Loucy (cell line): ENCODE measurements around the gene ZNF43.
A peak's percentile ranks its signal among the peaks of the same experiment; 100 is the strongest.
"Not testable (repeated sequence)": the region's sequence is repeated elsewhere in the genome, so short reads cannot be mapped to it uniquely, and the experiment has no call there.

Source experiments
- H2AFZ ChIP-seq: fragments of 200-600 bp; sonication (generic); 2 replicates; pipeline ENCODE4 v1.6.0; 2016; ENCODE audit warnings: antibody characterized with exemption, mild to moderate bottlenecking, low read length, moderate library complexity
- H3F3A ChIP-seq: fragments of 200-600 bp; 2 replicates; pipeline ENCODE4 v1.6.0; 2016; ENCODE audit warnings: antibody characterized with exemption, low read depth, mild to moderate bottlenecking
- H3K27me3 ChIP-seq: fragments of 200-600 bp; sonication (generic); 2 replicates; pipeline ENCODE4 v1.6.1; 2014; ENCODE audit warnings: low read length, mild to moderate bottlenecking; ENCODE audit not compliant: insufficient read depth, poor library complexity, severe bottlenecking
- H3K36me3 ChIP-seq: fragments of 200-600 bp; sonication (generic); 2 replicates; pipeline ENCODE4 v1.6.1; 2016; ENCODE audit warnings: low read length; ENCODE audit not compliant: insufficient read depth
- H3K4me1 ChIP-seq: fragments of 200-600 bp; sonication (generic); 2 replicates; pipeline ENCODE4 v1.5.1; 2014; ENCODE audit warnings: low read length, mild to moderate bottlenecking; ENCODE audit not compliant: insufficient read depth, poor library complexity, severe bottlenecking
- H3K4me2 ChIP-seq: fragments of 200-600 bp; sonication (generic); 2 replicates; pipeline ENCODE4 v1.6.0; 2014; ENCODE audit warnings: antibody characterized with exemption, low read length, low read depth, mild to moderate bottlenecking; ENCODE audit not compliant: poor library complexity, severe bottlenecking
- H3K4me3 ChIP-seq: fragments of 200-600 bp; sonication (generic); 2 replicates; pipeline ENCODE4 v1.5.1; 2014; ENCODE audit warnings: low read length, mild to moderate bottlenecking, mixed read lengths; ENCODE audit not compliant: poor library complexity, severe bottlenecking
- H3K79me2 ChIP-seq: fragments of 200-600 bp; sonication (generic); 2 replicates; pipeline ENCODE4 v1.6.1; 2014; ENCODE audit warnings: low read length; ENCODE audit not compliant: insufficient read depth
- H3K9ac ChIP-seq: fragments of 200-600 bp; sonication (generic); 2 replicates; pipeline ENCODE4 v1.6.0; 2014; ENCODE audit warnings: mild to moderate bottlenecking, low read depth, low read length, moderate library complexity; ENCODE audit not compliant: poor library complexity, severe bottlenecking
- H3K9me2 ChIP-seq: fragments of 200-600 bp; sonication (generic); replicated peaks from 2 replicates; pipeline ENCODE4 v1.6.1; 2016; ENCODE audit warnings: low read depth, low read length, mixed read lengths
- H3K9me3 ChIP-seq: fragments of 200-600 bp; sonication (generic); 2 replicates; pipeline ENCODE4 v1.6.1; 2014; ENCODE audit warnings: mild to moderate bottlenecking, antibody characterized with exemption, low read length, low read depth; ENCODE audit not compliant: insufficient read depth
- H4K20me1 ChIP-seq: fragments of 200-600 bp; sonication (generic); 2 replicates; pipeline ENCODE4 v1.6.0; 2014; ENCODE audit warnings: antibody characterized with exemption, low read length, mild to moderate bottlenecking; ENCODE audit not compliant: insufficient read depth, poor library complexity, severe bottlenecking
- EZH2phosphoT487 ChIP-seq: fragments of 200-600 bp; IDR thresholded peaks from 2 replicates; pipeline ENCODE4 v1.6.1; 2018; ENCODE audit warnings: antibody characterized with exemption, mild to moderate bottlenecking, moderate library complexity, borderline replicate concordance
- TF ChIP-seq, protein P1 (sequence below): fragments of 200-600 bp; sonication (generic); conservative IDR thresholded peaks from 2 replicates; pipeline ENCODE4 v1.5.1; 2014; ENCODE audit warnings: mild to moderate bottlenecking, antibody characterized with exemption, low read length

Gene ZNF43

DNA sequence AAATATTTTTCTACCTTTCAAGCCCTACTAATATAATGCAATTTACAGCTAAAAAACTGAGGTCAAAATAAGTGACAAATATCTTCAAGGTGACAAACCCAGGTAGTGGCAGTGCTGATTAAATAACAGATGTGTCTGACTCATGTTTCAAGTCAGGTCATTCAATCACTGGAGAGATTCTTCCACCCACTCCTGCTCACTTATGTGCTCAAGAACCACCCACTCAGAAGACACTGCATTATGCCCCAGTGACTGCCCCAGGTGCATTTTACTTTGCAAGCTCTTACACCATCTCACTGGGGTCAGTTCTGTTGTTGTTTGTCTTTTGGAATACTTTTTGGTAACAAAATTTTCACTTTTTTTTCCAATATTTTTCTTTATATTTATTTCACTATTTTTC lies 70.8 kb downstream of the ZNF43 start:
- no peak for TF ChIP-seq EZH2phosphoT487
- TF ChIP-seq, protein P1, sequence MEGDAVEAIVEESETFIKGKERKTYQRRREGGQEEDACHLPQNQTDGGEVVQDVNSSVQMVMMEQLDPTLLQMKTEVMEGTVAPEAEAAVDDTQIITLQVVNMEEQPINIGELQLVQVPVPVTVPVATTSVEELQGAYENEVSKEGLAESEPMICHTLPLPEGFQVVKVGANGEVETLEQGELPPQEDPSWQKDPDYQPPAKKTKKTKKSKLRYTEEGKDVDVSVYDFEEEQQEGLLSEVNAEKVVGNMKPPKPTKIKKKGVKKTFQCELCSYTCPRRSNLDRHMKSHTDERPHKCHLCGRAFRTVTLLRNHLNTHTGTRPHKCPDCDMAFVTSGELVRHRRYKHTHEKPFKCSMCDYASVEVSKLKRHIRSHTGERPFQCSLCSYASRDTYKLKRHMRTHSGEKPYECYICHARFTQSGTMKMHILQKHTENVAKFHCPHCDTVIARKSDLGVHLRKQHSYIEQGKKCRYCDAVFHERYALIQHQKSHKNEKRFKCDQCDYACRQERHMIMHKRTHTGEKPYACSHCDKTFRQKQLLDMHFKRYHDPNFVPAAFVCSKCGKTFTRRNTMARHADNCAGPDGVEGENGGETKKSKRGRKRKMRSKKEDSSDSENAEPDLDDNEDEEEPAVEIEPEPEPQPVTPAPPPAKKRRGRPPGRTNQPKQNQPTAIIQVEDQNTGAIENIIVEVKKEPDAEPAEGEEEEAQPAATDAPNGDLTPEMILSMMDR: no peak
- Histone ChIP-seq H3K79me2 (peaks cover 65% of the 10 kb centered on the region), H4K20me1 (peaks cover 14% of the 10 kb centered on the region), H3F3A (no peaks in the 10 kb centered on the region), H3K9me3 (0 out of 2 replicates have a peak, but pooled peaks cover 5% of the 10 kb centered on the region), H3K27me3 (no peaks in the 10 kb centered on the region), H3K4me1 (peaks cover 28% of the 10 kb centered on the region), H3K36me3 (peaks cover 35% of the 10 kb centered on the region), H2AFZ (no peak overlapping the region), H3K4me2 (peak overlapping the region; percentile 79), H3K9ac (peak overlapping the region; percentile 86), H3K9me2 (no peaks in the 10 kb centered on the region), H3K4me3 (peak overlapping the region; percentile 90)

DNA sequence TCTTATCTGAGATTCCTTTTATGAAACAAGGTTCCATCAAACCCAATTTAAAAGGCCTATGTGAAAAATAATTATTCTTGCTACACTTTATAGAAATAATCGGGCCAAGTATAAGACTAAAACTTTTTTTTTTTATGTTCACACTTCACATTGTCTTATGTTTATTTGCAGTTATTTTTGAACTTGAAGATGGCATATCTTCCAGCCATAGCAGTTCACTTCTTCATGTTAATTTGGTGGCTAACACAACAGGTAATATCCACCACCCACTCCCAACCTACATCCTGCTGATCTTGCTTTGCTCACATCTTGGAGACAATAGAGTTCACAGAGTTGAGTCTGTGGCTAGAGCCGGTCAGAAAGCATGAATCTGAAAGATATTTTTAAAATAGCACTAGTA lies 74.4 kb downstream of the ZNF43 start:
- Histone ChIP-seq H4K20me1 (peaks cover 24% of the 10 kb centered on the region), H3K4me1 (peaks cover 28% of the 10 kb centered on the region), H3K36me3 (peaks cover 45% of the 10 kb centered on the region), H3K79me2 (peaks cover 75% of the 10 kb centered on the region)
- not testable (repeated sequence) for H3K9ac ChIP-seq, H3K27me3 ChIP-seq, H3K4me2 ChIP-seq, H3F3A ChIP-seq, H3K9me2 ChIP-seq, H3K9me3 ChIP-seq, H2AFZ ChIP-seq, H3K4me3 ChIP-seq

DNA sequence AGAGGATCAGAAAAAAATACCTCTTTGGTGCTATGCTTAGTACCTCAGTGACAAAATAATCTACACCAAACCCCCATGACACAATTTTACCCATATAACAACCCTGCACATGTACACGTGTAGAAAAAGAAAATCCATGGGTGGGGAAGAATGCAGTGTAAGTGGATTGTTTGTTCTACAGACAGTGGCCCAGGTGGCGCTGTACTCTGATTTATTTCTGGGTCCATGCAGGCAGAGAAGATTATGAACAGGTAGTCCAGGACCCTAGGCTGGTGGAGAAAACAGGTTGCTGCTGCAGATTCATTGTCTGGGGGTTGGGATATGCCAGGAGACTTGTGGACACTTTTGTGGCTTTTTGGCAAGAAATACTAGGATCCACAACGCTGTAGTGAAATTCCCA lies 77.7 kb downstream of the ZNF43 start:
- H3K27me3 ChIP-seq: no peaks in the 10 kb centered on the region
- H2AFZ ChIP-seq: no peak overlapping the region
- H3K79me2 ChIP-seq: peaks cover 71% of the 10 kb centered on the region
- no peaks in the 10 kb centered on the region for H3F3A ChIP-seq
- peak overlapping the region; percentile 26 for H3K4me2 ChIP-seq
- H3K9me3 ChIP-seq: 0 out of 2 replicates have a peak, but pooled peaks cover 5% of the 10 kb centered on the region
- no peak overlapping the region for H3K9ac ChIP-seq
- no peak overlapping the region for H3K4me3 ChIP-seq
- no peaks in the 10 kb centered on the region for H3K9me2 ChIP-seq
- peaks cover 10% of the 10 kb centered on the region for H3K4me1 ChIP-seq
- H4K20me1 ChIP-seq: peaks cover 23% of the 10 kb centered on the region
- H3K36me3 ChIP-seq: peaks cover 44% of the 10 kb centered on the region
- no peak for TF ChIP-seq EZH2phosphoT487
- TF ChIP-seq, protein P1: peak; percentile 57

DNA sequence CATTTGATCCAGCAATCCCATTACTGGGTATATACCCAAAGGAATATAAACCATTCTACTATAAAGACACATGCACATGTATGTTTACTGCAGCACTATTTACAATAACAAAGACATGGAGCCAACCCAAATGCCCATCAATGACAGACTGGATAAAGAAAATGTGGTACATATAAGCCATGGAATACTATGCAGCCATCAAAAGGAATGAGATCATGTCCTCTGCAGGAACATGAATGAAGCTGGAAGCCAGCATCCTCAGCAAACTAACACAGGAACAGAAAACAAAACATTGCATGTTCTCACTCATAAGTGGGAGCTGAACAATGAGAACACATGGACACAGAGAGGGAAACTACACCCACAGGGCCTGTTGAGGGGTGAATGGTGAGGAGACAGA lies 80.4 kb downstream of the ZNF43 start:
- not testable (repeated sequence) for H3K4me1 ChIP-seq, H3K9me2 ChIP-seq, H3K4me2 ChIP-seq, H3K4me3 ChIP-seq, H3K9me3 ChIP-seq, H3K27me3 ChIP-seq, H3F3A ChIP-seq, H2AFZ ChIP-seq, H3K9ac ChIP-seq
- Histone ChIP-seq H4K20me1 (peaks cover 27% of the 10 kb centered on the region), H3K36me3 (peaks cover 42% of the 10 kb centered on the region), H3K79me2 (peaks cover 65% of the 10 kb centered on the region)
